Muscle of back (tissue), 11 donors: Measurements from ENCODE around the gene TK2. TPM values are rescaled to one million over a fixed set of nuclear protein-coding genes. Genes with fewer than 3 reads are reported as not detected.
"Not testable (repeated sequence)": the region's sequence is repeated elsewhere in the genome, so short reads cannot be mapped to it uniquely, and the experiment has no call there.

Experiments used
- DNase-seq, 3 donors: peaks; one replicate each; pipeline versions ENCODE4 v3.0.0 to v3.0.0-alpha.2; 2013
- polyA plus RNA-seq, 10 donors: library from polyadenylated mRNA; unstranded; fragments of 120-200 nt; gene quantifications; one replicate each; pipeline ENCODE4 v1.2.1, GENCODE V29; 2013; ENCODE audit not compliant: insufficient read length in 10 of 10

TK2 gene
- polyA plus RNA-seq, 10 donors, result 12.0 to 20.3 (median 15.8) TPM

DNA sequence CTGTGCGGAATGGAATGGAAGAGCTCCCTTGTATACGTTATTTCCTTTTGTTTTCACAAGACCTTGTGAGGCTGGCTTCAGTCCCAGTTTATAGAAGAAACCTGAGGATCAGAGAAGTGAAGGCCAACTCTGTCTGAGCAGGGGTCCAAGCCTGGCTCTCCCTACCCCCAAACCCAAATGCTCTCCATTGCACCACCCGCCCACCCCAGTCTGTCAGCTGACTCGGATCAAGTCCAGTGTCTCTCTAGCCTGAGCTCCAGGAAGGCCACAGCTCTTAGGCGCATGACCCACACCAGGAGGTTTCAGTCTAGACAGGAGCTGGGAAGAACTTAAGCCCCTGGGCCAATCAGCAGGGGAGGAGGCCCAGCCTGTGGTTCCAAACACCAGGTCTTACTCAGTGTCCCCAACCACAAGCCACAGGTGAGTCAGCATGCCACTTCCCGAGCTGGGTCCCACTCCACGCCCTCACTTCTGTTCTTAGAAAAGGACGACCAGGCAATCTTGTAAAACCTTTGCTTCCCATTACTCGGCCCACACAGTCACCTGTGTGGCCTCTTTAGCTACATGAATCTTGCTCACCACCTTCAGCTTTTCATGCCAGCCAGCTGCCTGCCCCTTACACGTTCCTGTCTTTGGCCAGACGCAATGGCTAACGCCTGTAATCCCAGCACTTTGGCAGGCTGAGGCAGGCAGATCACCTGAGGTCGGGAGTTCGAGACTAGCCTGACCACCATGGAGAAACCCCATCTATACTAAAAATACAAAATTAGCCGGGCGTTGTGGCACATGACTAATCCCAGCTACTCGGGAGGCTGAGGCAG lies 27.8 kb downstream of the TK2 start:
- peak in 1 of 3 donors; percentile 44 for DNase-seq

DNA sequence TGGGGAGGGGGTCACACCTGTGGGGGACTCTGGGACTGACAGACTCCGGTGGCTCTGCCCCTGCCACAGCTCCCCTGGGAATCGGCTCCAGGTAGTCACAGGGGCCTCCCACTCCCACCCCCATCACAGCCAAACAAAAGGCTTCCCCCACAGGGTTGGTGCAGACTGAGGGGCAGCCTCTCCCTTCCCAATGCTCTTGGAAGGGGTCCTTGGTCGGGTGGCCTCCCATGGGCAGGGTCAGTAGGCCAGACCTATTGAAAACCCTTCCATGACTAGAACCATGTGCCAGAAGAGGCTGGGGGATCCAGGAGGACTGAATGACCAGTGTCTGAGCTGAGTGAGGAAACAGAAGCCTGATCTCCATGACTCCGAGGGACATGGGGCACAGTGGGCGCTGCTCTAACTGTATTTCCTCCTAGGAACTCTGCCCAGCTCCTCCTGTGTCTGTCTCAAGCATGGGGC lies 28.6 kb downstream of the TK2 start:
- no peak for DNase-seq

DNA sequence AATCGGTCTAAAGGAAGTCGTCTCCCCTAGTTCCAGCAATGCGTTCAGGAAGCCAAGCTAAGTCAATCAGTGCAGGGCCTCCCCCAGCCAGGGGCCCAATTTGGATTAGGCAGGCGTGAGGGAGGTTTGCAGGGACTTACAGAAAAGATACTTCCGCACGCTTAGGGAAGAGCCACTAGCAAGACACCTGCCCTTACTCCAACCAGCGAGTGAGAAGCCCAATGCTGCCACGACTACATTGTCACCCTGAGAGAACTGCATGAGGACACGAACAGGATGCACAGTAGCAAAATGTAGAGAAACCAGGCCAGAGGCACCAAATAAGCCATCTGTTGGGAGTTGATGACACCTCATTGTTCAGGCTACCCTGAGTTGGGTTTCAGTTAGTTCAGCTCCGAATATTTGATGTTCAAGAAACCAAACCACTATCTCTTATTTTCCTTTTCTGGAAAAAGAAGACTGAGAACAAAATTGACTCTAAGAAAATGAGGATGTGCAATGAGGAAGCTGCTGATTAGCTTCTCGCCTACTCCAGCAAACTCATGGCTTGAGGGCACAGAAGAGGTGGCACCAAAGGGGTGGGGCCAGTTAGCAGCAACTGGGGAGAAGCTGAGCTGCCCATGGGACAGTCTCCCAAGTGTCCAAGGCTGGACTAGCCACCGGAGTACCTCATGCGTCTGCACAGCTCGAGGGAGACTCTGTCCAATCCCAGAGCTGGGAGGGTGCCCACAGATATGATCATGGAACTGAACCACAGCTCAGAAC lies 29.3 kb downstream of the TK2 start:
- DNase-seq, result no peak

DNA sequence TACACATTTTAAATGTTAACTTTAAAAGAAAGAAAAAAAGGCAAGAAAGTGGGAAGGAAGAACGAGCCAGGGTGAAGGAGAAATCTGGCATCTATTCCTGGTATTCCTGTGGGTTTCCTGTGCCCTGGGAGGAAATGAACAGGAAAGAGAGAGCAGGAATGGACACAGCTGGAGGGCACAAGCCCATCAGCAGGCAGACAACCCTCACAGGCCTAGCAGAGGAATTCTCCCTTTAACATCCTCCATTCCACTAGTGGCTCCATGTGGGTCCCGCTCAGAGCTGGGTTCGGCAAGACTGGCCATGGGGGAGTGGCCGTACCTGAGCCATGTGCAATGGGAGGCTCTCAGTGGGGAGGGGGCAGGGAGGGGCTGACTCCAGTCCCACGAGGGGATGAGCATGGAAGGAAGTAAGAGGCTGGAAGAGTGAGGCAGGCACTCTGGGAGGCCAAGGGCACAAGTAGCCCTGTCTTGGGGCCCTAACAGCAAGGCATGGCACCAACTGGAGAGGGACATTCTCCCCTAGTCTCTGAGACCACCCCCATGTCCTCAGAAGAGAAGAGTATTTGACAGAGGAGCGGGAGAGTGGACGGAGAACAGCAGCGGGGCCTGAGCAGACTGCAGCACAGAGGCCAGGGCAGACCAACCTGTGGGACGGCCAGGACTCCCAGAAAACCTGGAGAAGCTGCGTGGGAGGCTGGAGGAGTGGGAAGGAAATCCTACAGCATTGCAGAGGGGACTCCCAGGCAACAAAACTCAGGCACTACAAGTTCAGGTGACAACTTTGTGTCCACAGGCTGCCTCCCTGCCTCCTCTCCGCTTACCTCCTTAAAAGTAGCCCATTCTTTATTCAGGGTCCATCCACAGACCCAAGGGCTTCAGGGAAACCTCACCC lies 30.2 kb downstream of the TK2 start:
- DNase-seq, result no peak

DNA sequence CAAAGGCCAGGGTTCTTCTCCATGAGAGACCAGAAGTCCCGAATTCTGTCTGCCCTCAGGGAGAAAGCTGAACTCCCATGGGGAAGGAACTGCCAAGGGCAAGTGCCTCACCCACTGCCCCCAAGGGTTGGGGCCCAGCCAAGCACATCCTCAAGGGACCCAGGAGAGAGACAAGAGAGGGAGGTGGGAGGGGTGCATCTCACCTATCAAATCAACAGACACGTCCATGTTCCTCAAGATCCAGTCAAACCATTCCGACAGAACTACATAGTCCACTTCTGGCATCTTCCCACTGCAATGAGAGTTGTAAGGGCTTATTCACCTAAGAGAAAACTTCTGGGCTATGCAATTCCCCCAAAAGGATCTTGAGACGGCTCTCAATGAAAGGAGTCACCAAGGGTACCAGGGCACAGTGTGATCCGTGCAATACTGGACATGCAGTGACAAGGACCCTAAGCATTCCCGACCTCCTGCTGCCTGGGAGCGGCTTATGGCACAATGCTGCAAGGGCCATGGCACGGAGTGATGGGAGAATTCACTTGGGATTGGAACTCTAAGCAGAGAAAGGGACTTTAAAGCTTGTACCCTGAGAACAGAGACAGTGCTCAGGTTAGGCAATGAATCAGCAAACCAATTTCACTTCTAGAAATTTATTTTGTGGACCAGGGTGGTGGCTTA lies 32.2 kb downstream of the TK2 start:
- DNase-seq, result no peak

DNA sequence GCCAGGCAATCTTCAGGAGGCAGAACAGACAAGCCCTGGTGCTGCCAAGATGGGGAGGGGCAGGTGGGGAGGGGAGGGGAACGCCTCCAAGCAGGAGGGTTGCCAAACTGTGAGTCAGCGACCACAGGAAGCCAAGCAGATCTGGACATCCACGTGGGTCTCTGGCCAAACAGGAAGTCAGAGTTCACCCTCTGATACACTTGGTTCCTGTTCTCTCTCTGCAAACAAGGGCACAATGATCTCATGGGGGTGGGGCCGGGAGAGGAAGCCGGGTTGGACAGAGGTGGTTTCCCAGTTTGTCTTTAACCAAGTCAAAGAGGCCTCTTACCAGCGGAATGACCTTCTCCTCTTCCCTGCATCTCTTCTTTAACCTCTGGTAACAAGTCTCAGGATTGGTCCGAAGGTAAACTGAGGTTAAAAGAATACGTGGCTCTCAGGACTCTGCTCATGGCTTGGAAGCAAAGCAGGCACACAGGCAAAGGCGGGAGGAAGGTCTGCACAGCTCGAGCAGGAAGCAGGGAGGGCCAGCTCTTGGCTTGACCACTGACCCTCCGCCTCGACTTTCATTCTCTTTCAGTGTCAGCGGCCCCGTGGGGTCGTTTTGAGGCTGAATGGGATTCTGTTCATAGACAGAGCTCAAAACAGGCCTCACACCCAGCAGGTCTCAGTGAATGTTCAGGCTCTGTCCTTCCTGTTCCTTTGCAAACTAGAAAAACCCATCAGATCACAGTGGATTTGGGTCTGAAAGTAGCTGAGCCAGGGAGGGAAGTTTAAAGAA lies 32.9 kb downstream of the TK2 start:
- DNase-seq, result peak; percentile 91 to 95 (median 95)

DNA sequence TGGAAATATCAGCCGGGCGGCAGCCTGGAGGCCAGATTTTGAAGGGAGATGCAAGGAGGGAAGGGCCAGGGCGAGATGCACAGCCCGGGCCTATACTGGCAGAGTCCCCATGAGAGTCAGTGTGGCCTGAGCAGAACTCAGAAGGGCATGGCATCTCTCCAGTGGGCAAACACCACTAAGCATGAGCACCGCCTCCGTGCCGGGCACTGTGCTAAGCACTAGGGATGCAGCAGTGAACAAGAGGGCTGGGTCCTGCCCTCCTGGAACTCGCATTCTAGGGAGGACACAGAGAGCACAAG lies 33.5 kb downstream of the TK2 start:
- DNase-seq, result no peak

DNA sequence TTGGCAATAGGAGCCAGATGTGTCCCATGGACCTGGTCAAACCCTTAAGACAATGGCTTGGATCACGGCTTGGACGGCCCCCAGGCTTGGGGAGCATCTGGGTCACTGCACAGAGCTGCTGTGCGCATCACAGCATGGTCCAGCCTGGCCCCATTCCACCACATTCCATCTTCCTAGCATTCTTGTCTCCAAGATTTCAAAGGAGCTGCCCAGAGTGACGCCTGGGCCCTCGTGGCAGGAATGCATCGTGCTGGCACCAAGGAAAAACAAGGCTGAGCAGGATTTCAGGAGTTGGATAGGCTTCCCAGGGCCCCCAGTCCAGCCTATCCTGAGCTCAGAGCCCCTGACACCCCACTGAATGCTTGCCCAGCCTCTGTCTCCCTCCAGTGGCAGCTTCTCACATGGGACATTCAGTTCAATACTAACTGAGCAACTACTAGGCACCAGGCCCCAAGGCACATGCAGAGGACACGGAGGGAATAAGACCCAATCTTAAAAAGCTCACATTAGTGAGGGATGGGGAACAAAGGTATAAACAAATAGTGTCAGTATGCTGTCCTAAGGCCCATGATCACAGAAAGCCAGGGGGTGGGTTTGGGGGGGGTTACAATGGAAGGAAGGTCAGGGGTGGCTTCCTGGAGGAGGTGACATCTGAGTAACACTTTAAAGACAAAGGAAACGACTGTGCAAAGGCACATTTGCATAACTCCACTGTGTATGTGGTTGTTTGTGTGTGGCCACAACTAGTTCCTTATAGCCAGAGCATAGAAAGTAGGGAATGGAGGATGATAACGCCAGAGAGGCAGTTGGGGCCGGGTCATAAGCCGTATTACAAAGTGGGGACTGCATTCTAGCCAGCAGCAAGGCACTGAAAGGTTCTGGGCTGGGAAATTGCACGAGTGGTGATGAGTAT lies 34.1 kb downstream of the TK2 start:
- no peak for DNase-seq

DNA sequence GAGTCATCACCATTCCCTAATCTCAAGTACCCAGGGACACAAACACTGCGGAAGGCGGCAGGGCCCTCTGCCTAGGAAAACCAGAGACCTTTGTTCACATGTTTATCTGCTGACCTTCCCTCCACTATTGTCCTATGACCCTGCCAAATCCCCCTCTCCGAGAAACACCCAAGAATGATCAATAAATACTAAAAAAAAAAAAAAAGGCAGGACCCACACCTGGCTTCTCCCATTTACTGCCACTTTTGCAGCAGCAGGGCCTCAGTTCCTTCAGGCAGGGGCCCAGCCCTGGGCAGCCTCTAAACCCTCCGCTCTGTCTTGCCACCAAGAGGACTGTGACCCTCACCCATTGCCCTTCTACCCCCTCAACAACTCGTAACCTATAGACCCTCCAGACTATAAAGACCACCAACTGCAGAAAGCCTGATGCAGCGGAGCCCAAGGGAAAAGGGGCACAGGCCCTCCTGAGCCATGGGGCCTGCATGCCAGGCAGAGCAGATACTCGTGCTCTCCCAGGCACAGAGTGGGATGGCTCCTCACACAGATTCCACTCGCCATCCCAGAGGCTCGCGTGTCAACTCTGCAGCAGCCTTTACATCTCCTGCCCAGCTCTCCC lies 34.8 kb downstream of the TK2 start:
- not testable (repeated sequence) for DNase-seq

DNA sequence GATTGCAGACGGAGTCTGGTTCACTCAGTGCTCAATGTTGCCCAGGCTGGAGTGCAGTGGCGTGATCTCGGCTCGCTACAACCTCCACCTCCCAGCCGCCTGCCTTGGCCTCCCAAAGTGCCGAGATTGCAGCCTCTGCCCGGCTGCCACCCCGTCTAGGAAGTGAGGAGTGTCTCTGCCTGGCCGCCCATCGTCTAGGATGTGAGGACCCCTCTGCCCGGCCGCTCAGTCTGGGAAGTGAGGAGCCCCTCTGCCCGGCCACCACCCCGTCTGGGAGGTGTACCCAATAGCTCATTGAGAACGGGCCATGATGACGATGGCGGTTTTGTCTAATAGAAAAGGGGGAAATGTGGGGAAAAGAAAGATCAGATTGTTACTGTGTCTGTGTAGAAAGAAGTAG lies 35.5 kb downstream of the TK2 start:
- not testable (repeated sequence) for DNase-seq

DNA sequence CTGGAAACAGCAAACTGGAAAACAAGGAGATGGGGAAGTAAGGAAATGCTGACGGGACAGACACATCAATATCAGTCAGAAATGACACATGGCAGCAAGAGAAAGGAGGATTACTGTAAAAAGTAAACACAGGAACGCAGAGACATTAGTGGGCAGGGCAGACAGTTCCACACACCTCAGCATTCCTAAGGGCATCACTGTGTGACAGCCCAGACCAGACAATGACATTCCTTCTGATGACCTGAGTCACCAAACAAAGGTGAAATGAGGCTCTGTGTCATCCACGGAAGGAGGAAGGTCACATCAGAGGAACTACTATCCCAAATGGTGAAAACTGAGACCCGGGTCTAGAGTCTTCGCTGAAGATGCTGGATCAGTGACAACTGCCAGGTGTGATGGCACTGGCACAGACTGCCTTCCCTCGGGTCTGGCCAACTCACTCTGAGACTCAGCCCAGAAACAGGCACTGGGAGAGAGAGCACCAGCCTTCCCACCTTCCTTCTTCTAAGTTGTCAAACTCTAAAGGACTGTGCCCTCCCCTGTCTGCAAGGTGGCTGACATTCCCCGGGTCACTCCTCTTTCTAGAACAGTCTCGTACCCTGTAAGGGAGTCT lies 36.7 kb downstream of the TK2 start:
- DNase-seq, result no peak

DNA sequence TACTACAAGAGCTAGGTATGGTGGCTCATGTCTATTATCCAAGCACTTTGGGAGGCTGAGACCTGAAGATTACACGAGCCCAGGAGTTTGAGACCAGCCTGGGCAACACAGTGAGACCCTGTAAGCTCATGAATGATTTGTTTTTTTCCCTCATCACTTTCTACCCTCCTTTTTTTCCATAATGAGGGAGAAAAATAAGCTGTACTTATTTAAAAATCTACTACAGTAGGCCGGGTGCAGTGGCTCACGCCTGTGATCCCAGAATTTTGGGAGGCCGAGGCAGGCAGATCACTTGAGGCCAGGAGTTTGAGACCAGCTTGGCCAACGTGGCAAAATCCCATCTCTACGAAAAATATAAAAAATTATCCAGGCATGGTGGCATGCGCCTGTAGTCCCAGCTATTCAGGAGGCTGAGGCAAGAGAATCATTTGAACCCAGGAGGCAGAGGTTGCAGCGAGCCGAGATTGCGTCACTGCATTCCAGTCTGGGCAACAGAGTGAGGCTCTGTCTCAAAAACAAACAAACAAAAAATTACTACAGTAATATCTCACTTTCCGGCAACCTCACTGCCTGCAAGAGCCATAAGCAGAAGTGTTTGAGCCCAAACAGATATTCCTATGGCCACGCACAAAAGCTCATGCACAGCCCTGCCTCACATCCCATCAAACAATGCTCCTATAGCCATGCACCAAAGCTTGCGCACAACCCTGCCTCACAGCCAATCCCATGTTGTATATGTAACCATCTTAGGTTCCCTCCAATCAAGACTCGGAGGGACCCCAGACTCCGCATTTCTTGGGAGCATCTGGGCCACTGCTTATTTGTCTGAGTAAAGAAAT lies 37.4 kb downstream of the TK2 start:
- DNase-seq, result no peak

DNA sequence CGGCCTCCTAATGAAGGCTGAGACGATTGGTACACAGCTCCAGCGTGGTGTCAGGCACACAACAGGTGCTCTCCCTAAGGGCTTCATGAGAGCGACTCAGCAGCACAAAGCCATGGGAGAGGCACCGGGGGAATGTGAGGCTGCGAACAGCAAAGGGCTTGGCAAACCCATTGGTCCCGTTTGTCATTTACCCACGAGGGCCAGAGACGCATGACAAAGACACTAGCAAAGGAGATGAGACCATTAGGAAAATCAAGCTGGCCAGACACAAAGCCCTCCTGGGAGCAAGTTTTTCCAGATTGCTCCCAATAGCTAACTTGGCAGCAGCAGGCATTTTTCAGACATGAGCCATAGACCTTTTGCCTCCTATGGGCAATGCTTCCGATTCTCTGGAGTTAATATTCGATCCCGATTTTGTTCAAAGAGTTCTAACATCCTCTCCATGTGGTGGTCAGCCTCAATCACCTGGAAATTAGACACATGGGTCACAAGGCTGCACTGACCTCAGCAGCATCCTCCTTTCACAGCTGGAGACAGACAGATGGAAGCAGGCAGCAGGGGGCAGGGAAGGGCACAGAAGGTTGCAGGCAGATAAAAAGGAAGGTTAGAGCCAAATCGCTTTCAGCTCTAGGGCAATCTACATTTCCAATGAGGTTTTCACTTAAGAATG lies 38.2 kb downstream of the TK2 start:
- peak in 1 of 3 donors; percentile 39 for DNase-seq

DNA sequence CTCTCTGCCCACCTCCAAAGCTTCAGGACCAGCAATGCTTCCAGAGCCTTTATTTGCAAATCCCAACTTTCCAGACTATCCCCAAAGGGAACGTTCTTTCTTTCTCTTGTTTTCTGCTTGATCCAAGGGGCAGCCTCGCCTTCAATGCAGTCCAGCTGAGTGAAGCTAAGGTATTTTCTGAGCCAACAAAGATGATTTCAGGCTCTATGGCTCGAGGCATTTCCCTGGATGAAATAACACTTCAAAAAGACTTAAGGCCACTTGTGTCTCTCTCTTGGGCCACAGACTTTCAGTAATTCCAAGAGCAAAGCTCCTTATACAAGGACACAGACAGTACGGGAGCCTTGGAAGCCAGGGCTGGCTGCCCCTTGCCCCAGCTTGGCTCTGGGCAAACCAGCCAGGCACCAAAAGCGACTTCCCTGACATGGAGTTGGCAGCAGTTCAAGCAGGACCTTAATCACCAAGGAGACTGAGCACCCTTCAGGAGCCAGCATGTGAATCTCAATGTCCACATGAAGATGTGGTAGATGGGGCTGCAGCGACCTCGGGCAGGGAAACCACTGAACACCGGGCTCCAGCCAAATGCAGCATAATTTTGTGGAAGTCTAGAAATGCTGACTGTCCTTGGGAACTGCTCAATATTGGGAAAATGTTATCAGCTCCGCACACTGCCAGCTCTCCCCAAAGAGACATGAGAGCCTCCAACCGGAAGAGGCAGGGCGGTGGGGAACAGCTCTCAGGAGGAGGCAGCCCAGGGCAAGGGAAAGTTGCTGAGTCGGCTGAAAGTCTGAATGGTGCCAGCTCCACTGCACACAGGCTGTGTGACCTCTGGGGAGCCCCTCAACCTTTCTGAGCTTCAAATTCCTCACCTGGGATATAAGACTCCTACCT lies 39.0 kb downstream of the TK2 start:
- peak in 1 of 3 donors; percentile 35 for DNase-seq

DNA sequence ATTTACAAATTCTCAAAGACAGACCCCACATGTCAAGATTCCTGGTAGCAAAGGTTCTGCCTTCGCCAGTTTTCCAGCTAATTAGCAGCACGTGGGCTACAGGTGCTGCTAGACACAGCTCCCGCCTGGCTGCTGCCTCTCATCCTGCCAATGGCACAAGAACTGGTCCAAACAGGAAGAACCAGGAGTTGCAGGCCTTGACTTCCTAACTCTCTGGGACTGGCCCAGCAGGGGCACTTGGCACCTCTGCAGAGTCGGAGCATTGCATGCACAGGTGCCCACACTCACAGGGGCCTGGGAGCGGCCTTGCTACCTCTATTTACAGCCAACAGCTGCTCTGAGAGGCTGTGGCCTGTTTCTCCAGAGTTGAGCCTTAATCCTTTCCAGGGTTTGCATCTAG lies 39.6 kb downstream of the TK2 start:
- DNase-seq, result no peak

DNA sequence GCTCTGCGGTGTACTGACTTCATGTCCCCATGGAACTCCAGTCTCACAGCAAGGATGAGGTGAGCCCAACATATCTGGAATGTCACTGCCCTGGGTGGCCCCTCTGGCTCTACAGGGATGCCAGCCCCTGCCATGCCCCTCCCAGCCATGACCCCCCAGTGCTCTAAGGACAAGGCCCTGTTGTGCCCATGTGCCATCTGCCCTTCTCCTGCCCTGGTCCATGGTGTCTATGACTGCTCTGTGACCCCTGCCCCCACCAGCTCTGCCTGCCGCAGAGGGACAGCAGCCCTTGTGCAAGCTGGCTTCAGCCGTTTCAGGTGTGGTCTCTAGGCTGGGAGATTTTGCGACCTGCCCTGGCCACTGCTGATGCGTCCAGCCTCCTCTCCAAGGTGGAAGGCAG lies 40.3 kb downstream of the TK2 start:
- no peak for DNase-seq
